Fibroblast of mammary gland (primary cell): ENCODE measurements around the gene PLCB4.
A peak's percentile ranks its signal among the peaks of the same experiment; 100 is the strongest.

Source experiments
- DNase-seq: peaks from one replicate; pipeline ENCODE4 v3.0.0-alpha.2; 2010; ENCODE audit warnings: low read depth
- H3K4me3 ChIP-seq: 2 replicates; pipeline ENCODE4 v1.5.1; 2011; ENCODE audit warnings: low read depth, mild to moderate bottlenecking, low read length, moderate library complexity; ENCODE audit not compliant: control insufficient read depth
- CTCF ChIP-seq: conservative IDR thresholded peaks from 2 replicates; pipeline ENCODE4 v1.5.1; 2011; ENCODE audit warnings: low read depth, low read length, inconsistent platforms; ENCODE audit not compliant: control insufficient read depth, insufficient read depth

The PLCB4 gene

GRCh38 chr20:9130521-9130920 lies 61.6 kb downstream of the PLCB4 start:
- H3K4me3 ChIP-seq, result no peak overlapping the region
- no peak for TF ChIP-seq CTCF
- DNase-seq, result peak; percentile 23

- no peak for DNase-seq
- TF ChIP-seq CTCF, result no peak
- no peak overlapping the region for H3K4me3 ChIP-seq
Measured at GRCh38 chr20:9131841-9132240, 63.0 kb downstream of the PLCB4 start.

- DNase-seq, result no peak
- no peak overlapping the region for H3K4me3 ChIP-seq
- TF ChIP-seq CTCF, result no peak
Measured at GRCh38 chr20:9134346-9134745, 65.5 kb downstream of the PLCB4 start.

- no peak overlapping the region for H3K4me3 ChIP-seq
- no peak for DNase-seq
Measured at GRCh38 chr20:9136114-9136513, 67.2 kb downstream of the PLCB4 start.

GRCh38 chr20:9137001-9137400 lies 68.1 kb downstream of the PLCB4 start:
- no peak for TF ChIP-seq CTCF
- no peak overlapping the region for H3K4me3 ChIP-seq
- no peak for DNase-seq

More at GRCh38 chr20:9136114-9136513, 67.2 kb downstream of the PLCB4 start:
- TF ChIP-seq CTCF, result no peak

- no peak for DNase-seq
- TF ChIP-seq CTCF, result no peak
- no peak overlapping the region for H3K4me3 ChIP-seq
Measured at GRCh38 chr20:9139106-9139833, 70.4 kb downstream of the PLCB4 start.
